Cardiac fibroblast (primary cell): Measurements from ENCODE around the gene CKAP4.

ENCODE experiments used
- DNase-seq, 2 donors: peaks; one replicate each; pipeline versions ENCODE4 v3.0.0 to v3.0.0-alpha.2; 2010; ENCODE audit warnings: low read depth in 2 of 2
- H3K4me3 ChIP-seq, 2 donors: replicated peaks in 1 of 2; 1 replicate in 1 of 2; 2 replicates in 1 of 2; pipeline ENCODE4 v1.5.1; 2011; ENCODE audit warnings: low read depth in 2 of 2, low read length in 2 of 2, mild to moderate bottlenecking in 2 of 2, moderate library complexity in 1 of 2
- TF ChIP-seq, protein P1 (sequence below): IDR thresholded peaks from one replicate; pipeline ENCODE4 v1.5.1; 2011; ENCODE audit warnings: low read depth, mild to moderate bottlenecking, low read length, inconsistent platforms

Gene CKAP4

DNA sequence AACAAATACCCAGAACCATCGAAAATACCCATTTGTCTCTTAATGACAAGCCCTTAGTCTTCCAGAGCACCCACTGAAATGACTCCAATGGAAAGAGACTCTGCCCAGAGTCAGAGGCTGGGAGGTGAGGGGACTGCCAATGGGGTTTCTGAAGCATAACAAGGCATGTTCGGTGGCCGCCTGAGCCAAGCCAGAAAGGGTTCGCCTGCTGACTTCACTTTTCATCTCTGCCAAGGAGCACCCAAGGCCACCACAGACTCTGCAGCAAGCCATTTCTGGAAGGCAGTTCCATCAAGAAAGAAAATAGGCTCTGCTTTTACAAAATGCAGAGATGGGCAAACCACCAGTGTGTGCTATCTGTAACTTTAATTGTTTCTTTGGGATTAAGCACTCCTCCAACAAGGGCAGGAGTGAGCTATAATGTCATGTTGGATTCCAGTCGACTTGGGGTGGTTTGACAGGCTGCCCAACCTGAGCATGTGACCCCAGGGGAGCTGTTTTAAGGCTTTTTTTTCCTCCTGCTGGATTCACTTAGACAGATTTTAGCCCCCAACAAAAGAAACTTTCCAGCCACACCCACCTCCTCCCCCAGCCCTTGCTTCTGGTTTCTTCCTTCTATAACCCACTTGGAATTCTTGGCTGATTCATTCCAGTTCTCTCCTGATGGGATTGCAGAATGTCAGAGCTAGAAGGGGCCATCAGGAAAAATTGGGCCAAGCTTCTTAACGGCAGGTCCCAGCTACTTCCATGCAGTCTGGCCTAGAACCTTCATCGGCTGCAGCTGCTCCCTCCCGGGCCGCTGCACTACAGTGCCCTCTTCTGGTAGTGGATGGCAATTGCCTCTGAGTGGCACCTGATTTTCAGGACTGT lies 24.1 kb downstream of the CKAP4 start:
- TF ChIP-seq, protein P1, sequence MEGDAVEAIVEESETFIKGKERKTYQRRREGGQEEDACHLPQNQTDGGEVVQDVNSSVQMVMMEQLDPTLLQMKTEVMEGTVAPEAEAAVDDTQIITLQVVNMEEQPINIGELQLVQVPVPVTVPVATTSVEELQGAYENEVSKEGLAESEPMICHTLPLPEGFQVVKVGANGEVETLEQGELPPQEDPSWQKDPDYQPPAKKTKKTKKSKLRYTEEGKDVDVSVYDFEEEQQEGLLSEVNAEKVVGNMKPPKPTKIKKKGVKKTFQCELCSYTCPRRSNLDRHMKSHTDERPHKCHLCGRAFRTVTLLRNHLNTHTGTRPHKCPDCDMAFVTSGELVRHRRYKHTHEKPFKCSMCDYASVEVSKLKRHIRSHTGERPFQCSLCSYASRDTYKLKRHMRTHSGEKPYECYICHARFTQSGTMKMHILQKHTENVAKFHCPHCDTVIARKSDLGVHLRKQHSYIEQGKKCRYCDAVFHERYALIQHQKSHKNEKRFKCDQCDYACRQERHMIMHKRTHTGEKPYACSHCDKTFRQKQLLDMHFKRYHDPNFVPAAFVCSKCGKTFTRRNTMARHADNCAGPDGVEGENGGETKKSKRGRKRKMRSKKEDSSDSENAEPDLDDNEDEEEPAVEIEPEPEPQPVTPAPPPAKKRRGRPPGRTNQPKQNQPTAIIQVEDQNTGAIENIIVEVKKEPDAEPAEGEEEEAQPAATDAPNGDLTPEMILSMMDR, result peak; percentile 98
- no peak overlapping the region for H3K4me3 ChIP-seq
- peak; percentile 71 to 76 for DNase-seq

DNA sequence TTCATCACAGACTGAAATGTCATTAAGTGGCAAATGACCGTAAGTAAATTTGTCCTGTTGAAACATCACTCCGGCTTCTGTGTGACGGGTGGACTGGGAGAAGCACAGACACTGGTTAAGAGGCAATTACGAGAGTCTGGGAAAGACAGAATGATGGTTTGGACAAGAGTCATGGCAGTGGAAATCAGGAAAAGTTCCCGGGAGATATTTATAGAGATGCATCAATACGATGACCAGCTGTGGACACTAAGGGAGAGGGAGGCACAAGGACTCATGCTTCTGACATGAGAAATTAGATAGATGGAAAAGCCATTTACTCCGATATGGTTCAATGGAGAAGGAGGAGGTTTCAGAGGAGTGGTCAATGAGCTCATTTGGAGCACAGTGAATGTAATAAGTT lies 27.3 kb downstream of the CKAP4 start:
- DNase-seq, result no peak

DNA sequence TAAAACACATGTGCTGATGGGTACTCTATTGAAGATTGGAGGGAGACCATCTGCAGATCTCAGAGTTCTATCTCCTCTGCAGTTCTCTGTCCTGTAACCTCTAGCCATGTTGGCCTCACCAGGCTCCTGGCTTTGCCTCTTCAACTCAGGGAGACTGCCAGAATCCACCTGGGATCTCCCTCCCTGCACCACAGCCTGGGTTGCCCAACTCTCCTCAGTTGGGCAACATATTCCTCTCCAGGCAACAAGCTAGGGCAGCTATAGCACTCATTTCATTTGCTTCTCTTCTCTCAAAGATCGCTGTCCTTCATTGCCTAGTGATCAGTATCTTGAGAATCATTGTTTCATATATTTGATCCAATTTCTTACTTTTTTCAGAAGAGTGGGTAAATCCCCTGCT lies 28.8 kb downstream of the CKAP4 start:
- no peak overlapping the region for H3K4me3 ChIP-seq
- TF ChIP-seq, protein P1, result no peak
- no peak for DNase-seq

More for the DNA sequence above, 27.3 kb downstream of the CKAP4 start:
- H3K4me3 ChIP-seq, result no peak overlapping the region
- TF ChIP-seq, protein P1, result no peak

DNA sequence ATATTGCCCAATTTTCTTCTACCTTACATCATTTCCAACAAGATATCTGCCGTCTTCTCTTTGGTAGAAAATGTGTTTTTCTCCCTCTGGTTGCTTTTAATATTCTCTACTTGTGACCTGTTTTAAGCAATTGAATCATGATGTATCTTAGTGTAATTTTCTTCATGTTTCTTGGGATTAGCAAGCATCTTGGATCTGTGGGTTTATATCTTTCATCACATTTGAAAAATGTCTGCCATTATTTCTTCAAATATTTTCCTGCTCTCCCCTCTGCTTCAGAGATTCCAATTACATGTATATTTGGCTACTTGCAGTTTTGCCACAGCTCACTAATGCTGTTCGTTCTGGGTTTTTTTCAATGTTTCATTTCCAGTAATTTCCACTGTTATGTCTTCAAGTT lies 30.1 kb downstream of the CKAP4 start:
- no peak overlapping the region for H3K4me3 ChIP-seq
- no peak for DNase-seq
- TF ChIP-seq, protein P1, result no peak

DNA sequence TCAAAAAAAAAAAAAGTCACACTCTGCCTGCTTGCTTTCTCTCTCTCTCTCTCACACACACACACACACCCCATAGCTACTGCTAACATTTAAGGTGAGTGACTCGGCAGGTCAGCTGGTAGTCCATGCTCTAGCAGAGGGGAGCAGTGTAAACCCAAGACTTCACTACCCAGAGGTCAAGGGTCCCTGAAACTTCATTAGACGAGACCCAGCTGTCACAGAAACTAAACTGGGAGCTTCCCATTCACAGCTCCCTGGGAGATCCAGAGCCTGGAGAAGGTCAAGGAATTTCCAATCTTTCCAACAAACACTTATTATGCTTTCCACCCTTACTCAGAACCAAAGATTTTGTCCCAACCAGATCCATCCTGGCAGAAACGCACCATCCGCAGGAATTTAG lies 33.2 kb downstream of the CKAP4 start:
- no peak overlapping the region for H3K4me3 ChIP-seq
- TF ChIP-seq, protein P1, result no peak
- DNase-seq, result no peak

DNA sequence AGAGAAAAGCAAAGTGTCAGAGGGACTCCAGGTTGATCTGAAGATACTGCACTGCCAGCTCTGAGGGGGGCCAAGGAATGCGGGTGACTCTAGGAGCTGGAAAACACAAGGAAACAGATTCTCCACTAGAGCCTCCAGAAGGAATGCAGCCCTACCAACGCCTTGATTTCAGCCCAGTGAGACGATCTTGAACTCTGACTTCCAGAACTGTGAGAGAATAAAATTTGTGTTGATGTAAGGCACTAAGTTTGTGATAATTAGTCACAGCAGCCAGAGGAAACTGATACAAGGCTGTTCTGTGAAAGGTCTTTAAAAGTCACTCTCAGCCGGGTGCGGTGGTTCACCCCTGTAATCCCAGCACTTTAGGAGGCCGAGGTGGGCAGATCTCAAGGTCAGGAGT lies 34.2 kb downstream of the CKAP4 start:
- TF ChIP-seq, protein P1, result no peak
- no peak for DNase-seq
- no peak overlapping the region for H3K4me3 ChIP-seq

DNA sequence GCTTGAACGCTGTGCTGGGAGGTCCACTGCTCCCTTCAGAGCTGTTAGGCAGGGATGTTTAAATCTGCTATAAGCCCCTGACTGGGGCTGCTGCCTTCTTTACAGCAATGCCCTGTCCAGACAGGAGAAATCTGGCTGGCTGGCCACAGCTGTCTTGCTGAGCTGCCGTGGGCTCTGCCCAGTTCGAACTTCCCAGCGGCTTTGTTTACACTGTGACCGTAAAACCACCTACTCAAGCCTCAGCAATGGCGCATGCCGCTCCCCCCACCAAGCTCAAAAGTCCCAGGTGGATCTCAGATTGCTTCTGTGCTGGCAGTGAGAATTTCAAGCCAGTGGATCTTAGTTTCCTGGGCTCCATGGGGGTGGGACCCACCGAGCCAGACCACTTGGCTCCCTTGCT lies 35.8 kb downstream of the CKAP4 start:
- DNase-seq, result no peak
- H3K4me3 ChIP-seq, result no peak overlapping the region
- TF ChIP-seq, protein P1, result no peak
